Breast epithelium (tissue), 4 donors: ENCODE data around the gene SEBOX. TPM values are rescaled to one million over a fixed set of nuclear protein-coding genes. Genes with fewer than 3 reads are reported as not detected.

Experiments used
- DNase-seq, 2 donors: peaks; one replicate each; pipeline ENCODE4 v3.0.0-alpha.2; 2019; ENCODE audit warnings: low spot score in 2 of 2
- H3K27ac ChIP-seq, 2 donors: fragments of 200-600 bp; sonication (generic) in 1 of 2; one replicate each; pipeline ENCODE4 v1.5.1; 2016 to 2019; ENCODE audit warnings: mild to moderate bottlenecking in 1 of 2
- H3K27me3 ChIP-seq, 2 donors: fragments of 200-600 bp; sonication (generic) in 1 of 2; one replicate each; pipeline versions ENCODE4 v1.5.1 to v1.6.0; 2017 to 2019; ENCODE audit warnings: control low read depth in 1 of 2, mild to moderate bottlenecking in 1 of 2
- H3K36me3 ChIP-seq: fragments of 200-600 bp; one replicate; pipeline ENCODE4 v1.5.1; 2019
- H3K4me1 ChIP-seq, 2 donors: fragments of 200-600 bp; sonication (generic); one replicate each; pipeline ENCODE4 v1.5.1; 2016 to 2019; ENCODE audit warnings: control low read depth in 1 of 2
- H3K4me3 ChIP-seq, 3 donors: fragments of 200-600 bp; sonication (generic); 1 replicate in 2 of 3; 2 replicates in 1 of 3; pipeline ENCODE4 v1.5.1; 2016 to 2019; ENCODE audit warnings: mild to moderate bottlenecking in 3 of 3, moderate library complexity in 2 of 3
- H3K9me3 ChIP-seq, 2 donors: fragments of 200-600 bp; sonication (generic) in 1 of 2; one replicate each; pipeline ENCODE4 v1.5.1; 2016 to 2019; ENCODE audit warnings: control low read depth in 1 of 2
- CTCF ChIP-seq, 3 donors: fragments of 450-650 bp; IDR thresholded peaks; one replicate each; pipeline ENCODE4 v1.5.1; 2016 to 2017; ENCODE audit warnings: antibody characterized with exemption in 3 of 3, mild to moderate bottlenecking in 3 of 3, moderate library complexity in 3 of 3
- POLR2A ChIP-seq: fragments of 450-650 bp; IDR thresholded peaks from one replicate; pipeline ENCODE4 v1.6.1; 2016; ENCODE audit warnings: antibody characterized with exemption, mild to moderate bottlenecking, moderate library complexity
- POLR2AphosphoS5 ChIP-seq, 3 donors: sonication (generic); formaldehyde crosslinking; IDR thresholded peaks; one replicate each; pipeline ENCODE4 v1.6.1; 2017; ENCODE audit warnings: antibody characterized with exemption in 3 of 3
- intact Hi-C: fragments of 100-400 bp; cut with DNase I; formaldehyde crosslinking; loops from one replicate; pipeline ENCODE4 v1.15.1; 2023; ENCODE audit warnings: low total_unique reads
- total RNA-seq, 3 donors: library from RNA; depleted of rRNA; stranded (reverse); fragments of >200 nt; gene quantifications; one replicate each; pipeline ENCODE4 v1.1.0, GENCODE V29; 2016

SEBOX gene
- total RNA-seq, 3 donors from 2014 or later = not detected

GRCh38 chr17:28363776-28364650, 986 bp downstream of the SEBOX start:
- Histone ChIP-seq H3K9me3 (no peaks in the 10 kb centered on the region), H3K36me3 (peaks cover 6% of the 10 kb centered on the region), H3K4me1 (no peaks in the 10 kb centered on the region), H3K27ac (no peak overlapping the region), H3K4me3 (no peak overlapping the region), H3K27me3 (no peaks in the 10 kb centered on the region)
- TF ChIP-seq POLR2AphosphoS5 (IDR thresholded peaks at IDR 0.05) (no peak), POLR2A (no peak), CTCF (IDR thresholded peaks at IDR 0.05) (no peak)
- no peak for DNase-seq
- intact Hi-C loops = no loop called here

DNA sequence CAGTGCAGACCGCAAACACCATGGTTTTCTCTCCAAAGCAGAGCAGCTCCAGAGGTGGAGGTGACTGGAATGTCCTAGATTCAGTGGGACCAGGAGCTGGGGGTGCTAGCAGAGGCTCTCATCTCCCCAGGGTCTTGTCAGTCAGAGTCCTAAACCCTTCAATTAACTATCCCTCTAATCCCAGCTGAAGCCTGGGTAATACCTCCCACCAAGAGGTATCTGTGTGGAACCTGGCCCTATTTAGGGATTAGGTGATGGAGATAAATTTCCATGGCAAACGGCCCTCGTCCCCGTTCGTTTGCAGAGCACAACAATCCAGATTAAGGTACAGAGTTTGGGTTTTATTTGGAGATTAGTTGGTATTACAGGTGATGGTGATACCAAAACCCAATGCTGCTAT, 1.8 kb downstream of the SEBOX start:
- Histone ChIP-seq H3K36me3 (peaks cover 6% of the 10 kb centered on the region), H3K9me3 (no peaks in the 10 kb centered on the region), H3K27ac (no peak overlapping the region), H3K4me1 (peaks cover 0 to 6% of the 10 kb centered on the region in 2 donors), H3K27me3 (no peaks in the 10 kb centered on the region), H3K4me3 (no peak overlapping the region)
- intact Hi-C loops = no loop called here
- TF ChIP-seq POLR2A = no peak
- TF ChIP-seq POLR2AphosphoS5 (IDR thresholded peaks at IDR 0.05) = no peak
- TF ChIP-seq CTCF (IDR thresholded peaks at IDR 0.05) = no peak
- no peak for DNase-seq

DNA sequence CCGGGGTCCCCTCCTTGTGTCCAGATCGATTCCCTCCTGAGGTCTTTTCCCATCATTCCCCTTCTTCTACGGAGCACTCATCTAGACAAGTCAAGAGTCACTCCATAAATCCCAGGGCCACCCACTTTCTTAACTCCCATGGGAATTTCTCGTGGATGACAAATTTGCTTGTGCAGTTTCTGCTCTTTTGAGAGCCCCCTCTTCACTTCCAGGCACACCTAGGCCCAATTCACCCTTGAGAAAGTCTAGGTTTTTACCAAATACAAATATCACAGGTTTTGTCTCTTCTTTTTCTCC, 7.2 kb downstream of the SEBOX start:
- intact Hi-C loops = no loop called here
- Histone ChIP-seq H3K27me3 (no peaks in the 10 kb centered on the region), H3K4me1 (peaks cover 0 to 19% of the 10 kb centered on the region in 2 donors), H3K36me3 (peaks cover 6% of the 10 kb centered on the region), H3K9me3 (no peaks in the 10 kb centered on the region), H3K27ac (peak overlapping the region; percentile 90 to 91), H3K4me3 (peak overlapping the region; percentile 87 to 100 (median 93))
- DNase-seq = no peak
- no peak for TF ChIP-seq POLR2AphosphoS5 (IDR thresholded peaks at IDR 0.05)
- no peak for TF ChIP-seq POLR2A
- TF ChIP-seq CTCF (IDR thresholded peaks at IDR 0.05) = no peak

DNA sequence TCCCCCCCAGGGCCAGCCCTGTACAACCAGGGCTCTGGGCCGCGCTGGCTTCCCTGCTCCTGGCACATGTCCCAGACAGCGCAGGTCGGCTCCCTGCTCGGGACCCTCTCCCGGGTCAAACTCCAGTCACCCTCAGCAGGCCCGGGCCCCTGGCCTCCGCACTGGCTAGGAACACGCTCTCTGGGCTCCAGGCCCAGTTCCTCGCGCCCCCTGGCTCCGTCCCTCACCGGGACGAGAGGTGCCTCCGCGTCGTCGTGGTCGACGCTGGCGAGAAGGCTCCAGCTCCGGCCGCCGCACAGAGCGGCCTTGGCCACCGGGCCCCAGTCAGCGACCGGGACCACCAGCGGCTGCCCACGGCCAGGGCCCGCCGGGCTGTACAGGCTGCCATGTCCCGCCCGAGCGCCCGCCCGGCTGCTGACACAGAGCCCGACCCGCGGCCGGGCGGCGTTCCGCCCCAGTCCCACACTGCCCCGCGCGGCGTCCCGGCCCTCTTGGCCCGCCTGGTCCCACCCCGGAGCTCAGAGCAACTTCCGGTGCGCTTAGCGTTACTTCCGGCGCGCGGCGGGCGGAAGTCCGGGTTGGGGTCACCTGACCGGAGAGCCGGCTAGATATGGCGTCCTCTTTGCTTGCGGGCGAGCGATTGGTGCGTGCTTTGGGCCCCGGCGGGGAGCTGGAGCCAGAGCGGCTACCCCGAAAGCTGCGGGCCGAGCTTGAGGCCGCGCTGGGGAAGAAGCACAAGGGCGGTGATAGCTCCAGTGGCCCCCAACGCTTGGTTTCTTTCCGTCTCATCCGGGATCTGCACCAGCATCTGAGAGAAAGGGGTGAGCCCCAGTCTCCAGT, 7.7 kb downstream of the SEBOX start, which contains the start of gene POLDIP2:
TSS of gene POLDIP2 (minus strand) at position 467 of the 840 bp plus-strand sequence. CDS start at position 388, 79 bp downstream.
- intact Hi-C loops = no loop called here
- Histone ChIP-seq H3K9me3 (no peaks in the 10 kb centered on the region), H3K36me3 (peaks cover 6% of the 10 kb centered on the region), H3K4me1 (peaks cover 0 to 19% of the 10 kb centered on the region in 2 donors), H3K4me3 (peak within 1 kb of the TSS; percentile 87 to 100 (median 93)), H3K27ac (peak within 1 kb of the TSS; percentile 90 to 91), H3K27me3 (no peaks in the 10 kb centered on the region)
- TF ChIP-seq CTCF (IDR thresholded peaks at IDR 0.05) = no peak
- TF ChIP-seq POLR2A = peak; percentile 65
- TF ChIP-seq POLR2AphosphoS5 (IDR thresholded peaks at IDR 0.05) = peak; percentile 91 to 94 (median 93)
- peak; percentile 94 to 95 for DNase-seq
